CD4-positive, alpha-beta T cell treated with Interleukin-17A for 1 hour (primary cell): ENCODE measurements around the gene PLS3.

Experiments used
- DNase-seq: peaks from one replicate; pipeline ENCODE4 v3.0.0-alpha.2; 2020

The PLS3 gene

DNA sequence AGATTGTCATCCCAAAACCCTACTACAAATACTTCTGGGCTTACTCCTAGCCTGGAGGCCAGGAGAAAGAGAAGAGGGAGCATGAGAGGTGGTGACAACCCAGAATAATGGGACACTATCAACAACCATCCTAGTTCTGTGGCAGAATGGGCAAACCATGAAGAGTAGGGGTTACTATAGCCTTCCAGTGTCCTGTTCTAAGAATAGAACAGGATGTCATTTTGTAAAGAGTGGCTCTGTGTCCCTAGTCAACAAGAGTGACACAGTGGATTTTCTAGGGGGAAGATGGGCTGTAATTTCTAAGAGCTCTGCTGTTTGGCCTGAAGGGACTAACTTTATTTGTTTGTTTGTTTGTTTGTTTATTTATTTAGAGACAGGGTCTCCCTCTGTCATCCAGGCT lies 136.0 kb downstream of the PLS3 start:
- no peak for DNase-seq

DNA sequence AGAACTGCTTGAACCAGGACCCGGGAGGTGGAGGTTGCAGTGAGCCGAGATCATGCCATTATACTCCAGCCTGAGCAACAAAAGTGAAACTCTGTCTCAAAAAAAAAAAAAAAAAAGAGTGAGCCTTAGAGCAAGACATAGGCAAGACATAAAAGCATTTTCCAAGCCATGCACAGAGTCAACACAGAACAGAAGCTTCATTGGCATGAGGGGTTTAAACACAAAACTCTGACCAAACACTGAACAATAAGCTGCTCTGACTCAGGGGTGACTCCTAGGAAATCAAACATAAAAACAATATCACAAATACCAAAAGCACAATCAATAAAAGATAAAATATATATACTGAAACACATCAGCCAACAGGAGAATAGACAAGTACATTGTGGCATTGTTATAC lies 136.8 kb downstream of the PLS3 start:
- DNase-seq, result no peak
